ENCODE data around the gene ERBB3. TPM values are rescaled to one million over a fixed set of nuclear protein-coding genes. Genes with fewer than 3 reads are reported as not detected.
"Not testable (repeated sequence)": the region's sequence is repeated elsewhere in the genome, so short reads cannot be mapped to it uniquely, and the experiment has no call there.

Gene ERBB3
- total RNA-seq, 4 donors from 2014 or later: 13.9 to 25.0 (median 19.0) TPM

GRCh38 chr12:56115329-56115728 is 35.4 kb downstream of the ERBB3 start:
- Histone ChIP-seq H3K27ac (replicated peaks in 1 of 4) (peak overlapping the region; percentile 92 to 98 (median 94)), H3K27me3 (no peaks in the 10 kb centered on the region), H3K36me3 (peaks cover 29 to 41% (median 36%) of the 10 kb centered on the region in 4 donors), H3K4me1 (peaks cover 26 to 37% (median 29%) of the 10 kb centered on the region in 4 donors), H3K9me3 (no peaks in the 10 kb centered on the region), H3K4me3 (peak overlapping the region; percentile 66 to 86 (median 78))
- 49% methylated on average over 10 of the region's 10 CpGs for WGBS
- intact Hi-C loops (cut with DNase I): no loop called here
- TF ChIP-seq POLR2A (IDR thresholded peaks at IDR 0.05; ENCODE audit: low read depth) (no peak), EP300 (IDR thresholded peaks at IDR 0.05) (no peak), POLR2AphosphoS5 (IDR thresholded peaks at IDR 0.05) (no peak), CTCF (IDR thresholded peaks at IDR 0.05) (no peak)
- DNase-seq (ENCODE audit: extremely low spot score): no peak

GRCh38 chr12:56116267-56117081 is 36.5 kb downstream of the ERBB3 start, which contains the start of gene RPL41:
Gene RPL41, plus strand, starts transcription at chr12:56116633.
- peak; percentile 99 for DNase-seq (ENCODE audit: extremely low spot score)
- no peaks in the 10 kb centered on the region for H3K27me3 ChIP-seq
- TF ChIP-seq EP300 (IDR thresholded peaks at IDR 0.05): no peak
- TF ChIP-seq CTCF (IDR thresholded peaks at IDR 0.05): no peak
- TF ChIP-seq POLR2A (IDR thresholded peaks at IDR 0.05; ENCODE audit: low read depth): peak; percentile 98
- TF ChIP-seq POLR2AphosphoS5 (IDR thresholded peaks at IDR 0.05): peak; percentile 98 to 100
- peaks cover 32 to 49% (median 40%) of the 10 kb centered on the region in 4 donors for H3K4me1 ChIP-seq
- peaks cover 25 to 41% (median 36%) of the 10 kb centered on the region in 4 donors for H3K36me3 ChIP-seq
- intact Hi-C loops (cut with DNase I): no loop called here
- WGBS: under 1% methylated on average over 34 of the region's 34 CpGs
- peak within 1 kb of the TSS; percentile 92 to 98 (median 94) for H3K27ac ChIP-seq (replicated peaks in 1 of 4)
- H3K4me3 ChIP-seq: peak within 1 kb of the TSS; percentile 66 to 86 (median 78)
- H3K9me3 ChIP-seq: no peaks in the 10 kb centered on the region

- Histone ChIP-seq H3K36me3 (peaks cover 21 to 41% (median 36%) of the 10 kb centered on the region in 4 donors), H3K4me3 (peak overlapping the region; percentile 66 to 86 (median 78)), H3K4me1 (peaks cover 39 to 56% (median 46%) of the 10 kb centered on the region in 4 donors), H3K27ac (replicated peaks in 1 of 4) (peak overlapping the region; percentile 92 to 98 (median 94))
- H3K9me3 ChIP-seq; H3K27me3 ChIP-seq; DNase-seq (ENCODE audit: extremely low spot score); intact Hi-C loops (cut with DNase I): not testable (repeated sequence)
- WGBS: 2% methylated on average over 16 of the region's 16 CpGs
These were observed 37.2 kb downstream of the ERBB3 start for GRCh38 chr12:56117082-56117706.

- peak within 1 kb of the TSS; percentile 92 to 98 (median 94) for H3K27ac ChIP-seq (replicated peaks in 1 of 4)
- TF ChIP-seq EP300 (IDR thresholded peaks at IDR 0.05): no peak
- peak; percentile 86 for TF ChIP-seq POLR2A (IDR thresholded peaks at IDR 0.05; ENCODE audit: low read depth)
- TF ChIP-seq CTCF (IDR thresholded peaks at IDR 0.05): peak; percentile 48 to 53 (median 48)
- peak; percentile 98 to 100 for TF ChIP-seq POLR2AphosphoS5 (IDR thresholded peaks at IDR 0.05)
- peaks cover 47 to 64% (median 54%) of the 10 kb centered on the region in 4 donors for H3K4me1 ChIP-seq
- peaks cover 13 to 32% (median 29%) of the 10 kb centered on the region in 4 donors for H3K36me3 ChIP-seq
- peak within 1 kb of the TSS; percentile 66 to 86 (median 78) for H3K4me3 ChIP-seq
- H3K27me3 ChIP-seq: no peaks in the 10 kb centered on the region
- H3K9me3 ChIP-seq: no peaks in the 10 kb centered on the region
- peak; percentile 99 for DNase-seq (ENCODE audit: extremely low spot score)
- intact Hi-C loops (cut with DNase I): loop anchor here (2.0 kb wide), 2 partner anchors 71 to 107 kb away; partner anchors contain the start of genes NABP2 and SMARCC2
- WGBS: under 1% methylated on average over 32 of the region's 61 CpGs
These were observed 38.1 kb downstream of the ERBB3 start, which contains the start of gene ZC3H10 for GRCh38 chr12:56117778-56118687. Gene ZC3H10, plus strand, starts transcription at chr12:56118266. Its CDS starts 2,297 bp downstream, at chr12:56120563.
